ENCODE results near the gene GPBP1.
"Not testable (repeated sequence)": the region's sequence is repeated elsewhere in the genome, so short reads cannot be mapped to it uniquely, and the experiment has no call there.

The GPBP1 gene

DNA sequence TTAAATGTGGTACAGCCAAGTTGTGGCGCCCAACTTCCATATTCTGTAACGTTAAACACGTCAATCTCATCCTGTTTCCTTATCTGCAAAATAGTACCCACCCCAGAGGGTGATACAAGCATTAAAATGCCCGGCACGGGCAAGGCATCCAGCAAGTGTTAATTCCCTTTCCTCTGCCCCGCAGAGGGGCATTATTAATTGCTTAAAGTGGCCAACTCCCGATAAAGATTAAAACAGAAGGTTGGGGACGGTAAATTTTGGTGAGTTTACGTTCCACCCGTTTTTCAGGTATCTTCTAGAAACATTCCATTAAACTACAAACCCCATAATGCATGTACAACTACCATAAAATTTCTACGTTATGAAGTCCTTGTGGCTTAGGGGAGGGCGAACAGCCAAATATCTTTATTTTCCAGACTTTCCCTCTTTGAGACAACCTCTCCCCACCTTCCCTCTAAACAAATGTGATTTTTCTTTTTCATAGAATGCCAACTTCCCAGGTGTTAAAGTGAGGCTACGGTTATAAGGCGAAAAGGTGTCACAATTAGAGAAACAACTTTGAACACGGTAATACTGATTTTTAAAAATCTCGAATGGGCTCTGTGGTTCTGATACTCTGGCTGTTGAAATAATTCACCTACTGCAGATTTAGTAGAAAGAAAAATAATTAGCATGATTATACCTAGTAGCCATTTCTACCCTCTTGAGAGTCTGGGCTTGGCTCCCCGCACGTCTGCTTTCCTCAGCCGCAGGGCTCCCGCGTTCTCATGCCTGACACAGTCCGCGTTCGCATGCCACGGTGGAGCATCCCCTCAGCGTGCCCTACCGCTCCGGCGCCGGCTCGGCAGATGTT lies 1.2 kb upstream of the GPBP1 start:
- TF ChIP-seq ZFX (IDR thresholded peaks at IDR 0.05; ENCODE audit: borderline replicate concordance) = no peak
- no peak for TF ChIP-seq CTCF (IDR thresholded peaks at IDR 0.05)
- peak overlapping the region; percentile 99 for H3K27ac ChIP-seq

- TF ChIP-seq CTCF (IDR thresholded peaks at IDR 0.05) (no peak), ZFX (IDR thresholded peaks at IDR 0.05; ENCODE audit: borderline replicate concordance) (no peak)
- peak overlapping the region; percentile 99 for H3K27ac ChIP-seq
Observed at GRCh38 chr5:57174128-57174889, 450 bp downstream of the GPBP1 start.

DNA sequence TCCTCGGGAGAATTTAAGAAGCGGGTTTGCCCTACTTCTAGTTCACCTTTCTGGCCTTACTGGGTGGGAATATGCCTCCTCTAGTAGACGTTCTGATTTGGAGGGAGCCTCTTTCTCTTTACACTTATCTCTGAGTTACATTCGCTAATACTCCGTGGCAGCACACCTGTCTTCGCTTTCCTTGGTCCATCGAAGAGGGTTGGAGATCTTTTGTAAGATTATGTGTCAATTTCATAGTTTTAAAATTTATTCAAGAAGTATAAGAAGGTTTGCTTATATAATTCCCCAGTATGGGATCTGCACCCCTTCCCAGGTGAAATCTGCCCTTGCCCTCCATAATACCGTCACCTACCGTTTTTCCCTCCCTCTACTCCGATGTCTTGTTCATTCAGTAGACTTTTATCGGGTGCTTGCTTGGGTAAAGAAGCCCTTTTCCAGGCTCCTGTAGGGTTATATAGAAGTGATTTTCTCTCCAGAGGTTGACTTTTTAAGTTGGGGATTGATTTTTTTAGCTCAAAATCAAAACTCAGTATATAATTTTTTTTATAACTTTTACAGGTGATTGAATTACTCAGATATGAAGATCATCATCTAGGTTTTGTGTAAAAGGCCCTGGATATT lies 1.1 kb downstream of the GPBP1 start:
- TF ChIP-seq CTCF (IDR thresholded peaks at IDR 0.05) (no peak), ZFX (IDR thresholded peaks at IDR 0.05; ENCODE audit: borderline replicate concordance) (no peak)
- H3K27ac ChIP-seq = peak overlapping the region; percentile 99

GRCh38 chr5:57175551-57176309 lies 1.9 kb downstream of the GPBP1 start:
- H3K27ac ChIP-seq = peak overlapping the region; percentile 99

GRCh38 chr5:57176350-57176857 lies 2.5 kb downstream of the GPBP1 start:
- H3K27ac ChIP-seq = no peak overlapping the region
- TF ChIP-seq ZFX (IDR thresholded peaks at IDR 0.05; ENCODE audit: borderline replicate concordance) (no peak), CTCF (IDR thresholded peaks at IDR 0.05) (no peak)

More at GRCh38 chr5:57175551-57176309, 1.9 kb downstream of the GPBP1 start:
- TF ChIP-seq ZFX (IDR thresholded peaks at IDR 0.05; ENCODE audit: borderline replicate concordance) (no peak), CTCF (IDR thresholded peaks at IDR 0.05) (no peak)

GRCh38 chr5:57177479-57178156 lies 3.8 kb downstream of the GPBP1 start:
- no peak overlapping the region for H3K27ac ChIP-seq
- TF ChIP-seq ZFX (IDR thresholded peaks at IDR 0.05; ENCODE audit: borderline replicate concordance) = no peak
- no peak for TF ChIP-seq CTCF (IDR thresholded peaks at IDR 0.05)

DNA sequence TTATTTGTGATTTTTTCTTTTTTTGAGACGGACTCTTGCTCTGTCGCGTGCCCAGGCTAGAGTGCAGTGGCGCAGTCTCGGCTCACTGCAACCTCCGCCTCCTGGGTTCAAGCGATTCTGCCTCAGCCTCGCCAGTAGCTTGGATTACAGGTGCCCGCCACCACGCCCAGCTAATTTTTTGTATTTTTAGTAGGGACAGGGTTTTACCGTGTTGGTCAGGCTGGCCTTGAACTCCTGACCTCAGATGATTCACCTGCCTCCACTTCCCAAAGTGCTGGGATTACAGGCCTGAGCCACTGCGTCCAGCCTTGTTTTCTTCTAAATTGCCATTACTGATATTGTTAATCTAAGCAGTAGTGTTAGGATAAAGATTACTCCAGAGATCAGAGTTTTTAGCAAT lies 4.4 kb downstream of the GPBP1 start:
- H3K27ac ChIP-seq = not testable (repeated sequence)
